ENCODE results near the gene TAAR1.
"Not testable (repeated sequence)": the region's sequence is repeated elsewhere in the genome, so short reads cannot be mapped to it uniquely, and the experiment has no call there.

TAAR1 gene

DNA sequence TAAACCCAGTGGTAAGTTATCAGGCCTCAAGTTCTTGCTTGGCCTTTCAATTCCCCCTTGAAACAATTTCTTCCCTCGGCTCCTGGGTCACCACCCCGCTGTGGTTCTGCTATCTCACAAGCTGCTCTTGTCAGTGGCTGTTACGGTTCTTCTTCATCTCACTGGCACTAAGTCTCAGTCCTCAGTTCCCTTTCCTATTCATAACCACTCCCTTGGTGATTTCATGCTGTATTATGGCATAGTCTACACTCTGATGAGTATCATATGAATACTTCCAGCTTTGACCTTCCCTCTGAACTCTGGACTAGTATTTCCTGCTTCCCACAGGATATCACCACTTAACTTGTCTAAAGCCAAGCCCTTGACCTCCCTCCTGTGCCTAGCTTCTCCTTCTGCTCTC, 7.9 kb downstream of the TAAR1 start:
- no peak for DNase-seq

DNA sequence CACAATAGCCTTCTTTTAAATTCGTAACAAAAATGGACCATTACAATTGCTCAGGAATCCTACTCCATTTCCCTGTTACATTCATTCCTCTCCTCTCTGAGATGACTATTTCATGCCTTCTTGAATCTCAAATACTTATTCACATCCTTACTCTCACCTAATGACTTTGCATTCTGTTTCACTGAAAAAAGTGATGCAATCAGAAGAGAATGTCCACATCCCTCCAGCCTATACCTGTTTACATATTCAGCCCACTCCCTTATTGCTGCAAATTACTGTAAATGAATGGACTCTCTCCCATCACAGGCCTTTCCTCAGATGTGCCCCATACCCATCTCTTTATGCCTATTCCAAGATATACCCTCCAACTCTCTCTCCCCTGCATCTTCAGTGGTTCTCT, 8.6 kb downstream of the TAAR1 start:
- no peak for DNase-seq

DNA sequence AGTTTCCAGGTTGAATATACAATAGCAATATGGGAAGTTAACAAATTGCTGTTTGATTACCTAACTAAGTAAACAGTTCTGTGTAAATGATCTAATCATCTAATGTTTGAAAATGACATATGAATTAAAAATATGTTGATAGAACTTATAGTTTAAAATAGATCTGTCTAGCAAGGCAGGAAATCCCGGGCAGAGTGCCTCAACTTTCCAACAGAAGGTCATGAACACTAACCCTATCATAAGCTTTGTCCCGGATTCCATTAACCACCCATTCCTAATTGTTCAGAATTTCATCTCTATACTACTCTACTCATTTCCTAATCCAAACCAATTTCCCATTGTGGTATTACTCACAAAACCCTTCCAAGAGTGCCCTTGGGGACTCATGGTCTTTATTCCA, 10.2 kb downstream of the TAAR1 start:
- no peak for DNase-seq

DNA sequence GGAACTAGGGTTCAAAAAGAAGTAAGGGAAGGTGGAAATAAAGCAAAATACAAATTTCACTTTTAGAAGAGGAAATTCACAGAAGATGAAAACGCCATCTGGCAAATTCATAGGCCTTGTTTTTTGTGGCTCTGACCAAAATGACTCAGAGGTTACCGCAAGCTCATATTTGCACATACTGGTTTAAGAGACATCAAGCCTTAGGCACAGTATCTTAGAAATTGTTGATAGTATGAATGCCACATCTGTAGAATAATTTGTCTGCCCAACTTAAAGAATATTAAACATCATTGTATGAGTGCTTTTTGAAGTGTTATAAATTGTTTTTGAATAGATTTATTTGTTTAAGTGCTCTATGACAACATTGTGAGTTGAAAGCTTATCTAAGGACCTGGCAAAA, 10.6 kb downstream of the TAAR1 start:
- DNase-seq: no peak

DNA sequence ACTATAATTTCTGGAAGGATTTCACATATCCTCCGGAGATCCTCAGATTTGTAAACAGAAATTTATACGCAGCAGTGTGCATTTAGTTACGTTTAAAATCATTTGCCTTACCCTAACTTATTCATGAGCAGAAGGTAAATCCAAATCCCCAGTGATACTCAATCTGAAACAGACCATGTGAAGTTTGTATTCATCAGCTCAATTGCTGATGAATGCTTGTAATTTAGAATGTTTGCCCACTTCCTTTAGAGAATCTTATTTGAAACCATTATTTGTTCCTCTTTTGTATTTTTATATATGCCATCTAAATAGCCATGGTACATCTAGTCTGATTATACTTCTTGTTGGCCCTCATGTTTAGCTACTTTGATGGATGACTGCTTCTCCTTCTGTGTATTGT, 15.4 kb downstream of the TAAR1 start:
- DNase-seq: no peak

DNA sequence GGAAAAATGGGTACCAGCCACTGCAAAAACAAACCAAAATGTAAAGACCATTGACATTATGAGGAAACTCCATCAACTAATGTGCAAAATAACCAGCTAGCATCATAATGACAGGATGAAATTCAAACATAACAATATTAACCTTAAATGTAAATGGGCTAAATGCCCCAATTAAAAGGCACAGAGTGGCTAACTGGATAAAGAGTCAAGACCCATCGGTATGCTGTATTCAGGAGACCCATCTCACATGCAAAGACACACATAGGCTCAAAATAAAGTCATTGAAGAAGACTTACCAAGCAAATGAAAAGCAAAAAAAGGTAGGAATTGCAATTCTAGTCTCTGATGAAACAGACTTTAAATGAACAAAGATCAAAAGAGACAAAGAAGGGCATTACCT, 21.8 kb downstream of the TAAR1 start:
- not testable (repeated sequence) for DNase-seq

DNA sequence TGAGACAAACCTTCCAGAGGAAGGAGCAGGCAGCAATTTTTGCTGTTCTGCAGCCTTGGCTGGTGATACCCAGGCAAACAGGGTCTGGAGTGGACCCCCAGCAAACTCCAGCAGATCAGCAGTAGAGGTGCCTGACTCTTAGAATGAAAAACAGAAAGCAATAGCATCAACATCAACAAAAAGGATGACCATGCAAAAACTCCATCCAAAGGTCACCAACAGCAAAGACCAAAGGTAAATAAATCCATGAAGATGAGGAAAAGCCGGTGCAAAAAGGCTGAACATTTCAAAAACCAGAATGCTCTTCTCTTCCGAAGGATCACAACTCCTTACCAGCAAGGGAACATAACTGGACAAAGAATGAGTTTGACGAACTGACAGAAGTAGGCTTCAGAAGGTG, 23.1 kb downstream of the TAAR1 start:
- DNase-seq: not testable (repeated sequence)

DNA sequence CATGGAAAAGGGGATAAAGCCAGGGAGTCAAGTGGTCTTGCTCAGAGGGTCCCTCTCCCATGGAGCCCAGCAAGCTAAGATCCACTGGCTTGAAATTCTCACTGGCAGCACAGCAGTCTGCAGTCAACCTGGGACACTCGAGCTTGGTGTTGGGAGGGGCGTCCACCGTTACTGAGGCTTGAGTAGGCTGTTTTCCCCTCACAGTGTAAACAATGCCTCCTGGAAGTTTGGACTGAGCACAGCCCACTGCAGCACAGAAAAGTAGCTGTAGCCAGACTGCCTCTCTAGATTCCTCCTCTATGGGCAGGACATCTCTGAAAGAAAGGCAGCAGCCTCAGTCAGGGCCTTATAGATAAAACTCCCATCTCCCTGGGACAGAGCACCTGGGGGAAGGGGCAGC, 23.7 kb downstream of the TAAR1 start:
- not testable (repeated sequence) for DNase-seq

DNA sequence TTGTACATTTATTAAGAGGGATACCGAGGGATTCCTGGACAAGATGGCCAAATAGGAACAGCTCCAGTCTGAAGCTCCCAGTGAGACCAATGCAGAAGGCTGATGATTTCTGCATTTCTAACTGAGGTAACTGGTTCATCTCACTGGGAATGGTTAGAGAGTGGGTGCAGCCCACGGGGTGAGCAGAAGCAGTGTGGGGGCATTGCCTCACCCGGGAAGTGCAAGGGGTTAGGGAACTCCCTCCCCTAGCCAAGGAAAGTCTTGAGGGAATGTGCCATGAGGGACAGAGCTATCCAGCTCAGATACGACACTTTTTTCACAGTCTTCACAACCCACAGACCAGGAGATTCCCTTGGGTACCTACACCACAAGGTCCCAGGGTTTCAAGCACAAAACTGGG, 24.2 kb downstream of the TAAR1 start:
- DNase-seq: no peak

DNA sequence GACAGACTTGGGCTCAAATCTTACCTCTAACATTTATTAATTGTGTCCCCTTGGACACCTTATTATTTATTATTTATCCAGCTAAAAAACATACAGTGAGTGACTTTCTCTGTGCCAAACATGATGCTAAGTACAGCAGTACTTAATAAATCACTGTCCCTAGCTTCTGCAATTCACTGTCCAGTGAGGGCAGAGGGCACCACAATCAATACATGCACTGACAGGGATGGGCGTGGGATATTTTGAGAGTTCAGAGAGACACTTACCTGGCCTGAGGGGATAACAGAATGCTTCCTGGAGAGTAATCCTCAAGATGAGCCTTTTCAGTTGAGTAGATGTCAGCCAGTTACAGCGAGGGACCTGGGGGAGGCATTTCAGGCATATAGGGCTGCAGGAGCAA, 25.6 kb downstream of the TAAR1 start:
- no peak for DNase-seq

DNA sequence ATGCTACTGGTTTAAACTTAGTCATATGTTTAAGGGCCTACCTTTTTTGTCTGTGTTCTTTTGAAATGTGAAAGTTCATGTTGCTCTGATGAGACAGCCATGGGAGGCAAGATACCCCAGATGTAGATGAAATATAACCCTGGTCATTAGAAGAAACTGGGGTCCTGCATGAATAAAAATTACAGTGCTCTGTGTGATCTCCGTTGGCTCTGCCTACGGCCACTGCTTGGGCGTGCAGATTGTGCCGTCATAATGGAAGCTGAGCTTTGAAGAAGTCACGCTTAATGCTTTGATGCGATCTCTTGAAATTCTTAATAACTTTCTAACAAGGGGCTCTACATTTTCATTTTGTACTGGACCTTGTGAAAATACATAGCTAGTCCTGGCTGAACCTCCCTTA, 34.8 kb downstream of the TAAR1 start, which contains the start of gene TAAR2:
TAAR2 (minus strand) TSS at position 101 of the 400 bp plus-strand sequence; CDS start at position 101, 0 bp downstream.
- no peak for DNase-seq

DNA sequence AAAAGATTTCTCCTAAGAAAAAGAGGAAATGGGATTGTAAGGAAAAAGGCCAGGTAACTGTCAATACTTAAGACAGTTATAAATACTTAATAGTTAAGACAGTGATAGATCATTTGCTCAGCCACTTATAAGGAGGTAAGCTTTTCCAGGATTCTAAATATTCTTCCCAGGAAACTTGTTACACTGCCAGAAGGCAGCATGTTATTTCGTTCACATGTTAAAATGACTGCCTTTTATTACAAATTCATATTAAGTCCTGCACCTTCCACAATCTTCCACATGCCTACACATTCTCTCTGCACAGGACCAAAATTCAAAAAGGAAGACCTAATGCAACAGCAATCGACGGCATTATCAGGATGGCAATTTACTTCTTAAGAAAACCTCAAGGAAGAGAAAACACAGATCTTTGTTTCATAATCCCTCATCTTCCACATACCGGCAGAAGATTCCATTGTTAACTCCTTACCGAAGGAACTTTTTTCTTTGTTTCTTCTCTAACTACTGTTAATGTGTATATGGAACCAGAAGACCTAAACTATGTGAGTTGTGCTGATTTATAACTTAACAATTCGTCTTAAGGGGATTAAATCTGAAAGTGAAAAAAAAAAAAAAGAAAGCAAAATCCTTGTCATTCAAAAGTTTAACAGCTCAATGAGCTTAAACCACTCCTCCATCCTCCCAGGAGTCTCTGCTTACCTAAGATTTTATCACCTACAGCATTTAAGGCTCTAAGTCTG, 35.7 kb downstream of the TAAR1 start:
- no peak for DNase-seq

DNA sequence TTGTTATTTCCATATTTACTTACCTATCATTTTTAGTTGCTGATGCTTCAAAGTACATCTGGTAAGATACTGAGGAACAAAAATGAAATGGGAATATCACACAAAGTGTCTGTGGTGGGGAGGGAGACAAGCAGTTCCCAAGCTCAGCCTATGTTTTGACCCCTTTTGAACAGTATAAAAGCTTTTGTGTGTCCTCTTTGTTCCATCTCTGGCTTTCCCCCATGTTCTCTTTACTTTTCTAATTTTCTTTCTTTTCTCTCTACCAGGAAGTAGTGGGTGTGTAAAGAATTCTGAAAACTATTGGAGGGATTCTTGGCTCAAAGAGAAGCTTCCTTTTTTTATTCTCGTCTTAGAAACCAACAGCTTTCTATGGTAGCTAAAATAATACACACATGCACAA, 42.3 kb downstream of the TAAR1 start:
- DNase-seq: no peak

DNA sequence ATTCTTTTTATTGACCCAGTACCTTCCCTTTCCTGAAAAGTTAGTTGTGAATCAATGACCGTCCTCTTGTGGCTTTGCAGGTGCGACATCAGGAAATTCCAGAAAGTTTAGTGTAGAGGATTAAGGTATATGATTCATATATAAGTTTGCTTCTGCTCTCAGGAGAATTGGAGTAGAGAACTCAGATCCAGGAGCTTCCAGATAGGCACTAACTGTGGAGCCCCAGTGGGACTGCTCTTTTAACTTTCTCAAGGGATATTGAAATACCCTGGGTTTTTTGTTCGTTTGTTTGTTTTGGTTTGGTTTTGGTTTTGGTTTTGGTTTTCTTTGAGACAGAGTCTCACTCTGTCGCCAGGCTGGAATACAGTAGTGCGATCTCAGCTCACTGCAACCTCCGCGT, 44.4 kb downstream of the TAAR1 start:
- no peak for DNase-seq

DNA sequence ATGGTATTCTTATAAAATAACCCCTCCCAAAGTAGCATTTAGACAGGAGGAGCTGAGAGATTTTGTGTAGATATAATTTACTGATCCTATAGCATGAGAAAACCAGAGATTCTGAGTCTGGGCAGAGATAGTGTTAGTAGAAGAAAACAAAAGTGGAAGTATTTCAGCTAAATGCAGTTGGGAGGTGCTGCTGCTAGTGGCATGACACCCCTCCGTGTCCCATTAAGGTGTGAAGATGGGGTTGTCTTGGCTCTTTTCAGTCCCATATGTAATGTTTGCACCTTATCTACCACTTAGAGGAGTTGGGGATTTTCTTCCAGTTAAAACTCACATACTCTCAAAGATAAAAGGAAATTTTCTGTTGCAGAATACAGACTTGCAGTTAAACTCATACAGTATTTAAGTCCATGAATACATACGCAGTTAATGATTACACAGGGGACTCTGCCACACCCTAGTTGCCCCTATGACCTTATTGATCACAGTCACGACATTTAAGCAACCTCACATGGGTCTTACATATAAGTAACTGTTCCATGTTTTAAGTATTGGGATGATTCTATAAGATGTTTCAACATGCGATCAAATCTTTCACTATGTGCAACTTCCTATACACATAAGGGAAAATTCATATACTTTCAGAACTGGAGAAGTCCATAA, 46.4 kb downstream of the TAAR1 start:
- DNase-seq: no peak

DNA sequence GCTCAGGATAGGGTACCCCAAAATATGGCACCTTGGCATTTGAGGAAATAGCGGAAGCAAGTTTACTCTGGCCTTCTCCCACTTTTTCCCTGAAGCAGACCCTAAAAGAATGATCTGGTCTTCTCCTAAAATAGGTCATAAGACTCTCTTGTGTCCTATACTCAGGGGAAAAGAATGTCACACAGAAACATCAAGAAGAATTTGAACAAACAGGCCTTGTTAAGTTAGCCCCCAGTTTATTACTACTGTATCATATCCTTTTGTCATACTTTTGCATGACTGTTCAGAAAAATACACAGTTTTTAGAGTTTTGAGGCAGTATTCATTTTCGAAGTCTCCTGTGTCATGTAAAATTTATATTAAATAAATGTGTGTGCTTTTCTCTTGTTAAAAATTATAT, 47.4 kb downstream of the TAAR1 start:
- DNase-seq: no peak

DNA sequence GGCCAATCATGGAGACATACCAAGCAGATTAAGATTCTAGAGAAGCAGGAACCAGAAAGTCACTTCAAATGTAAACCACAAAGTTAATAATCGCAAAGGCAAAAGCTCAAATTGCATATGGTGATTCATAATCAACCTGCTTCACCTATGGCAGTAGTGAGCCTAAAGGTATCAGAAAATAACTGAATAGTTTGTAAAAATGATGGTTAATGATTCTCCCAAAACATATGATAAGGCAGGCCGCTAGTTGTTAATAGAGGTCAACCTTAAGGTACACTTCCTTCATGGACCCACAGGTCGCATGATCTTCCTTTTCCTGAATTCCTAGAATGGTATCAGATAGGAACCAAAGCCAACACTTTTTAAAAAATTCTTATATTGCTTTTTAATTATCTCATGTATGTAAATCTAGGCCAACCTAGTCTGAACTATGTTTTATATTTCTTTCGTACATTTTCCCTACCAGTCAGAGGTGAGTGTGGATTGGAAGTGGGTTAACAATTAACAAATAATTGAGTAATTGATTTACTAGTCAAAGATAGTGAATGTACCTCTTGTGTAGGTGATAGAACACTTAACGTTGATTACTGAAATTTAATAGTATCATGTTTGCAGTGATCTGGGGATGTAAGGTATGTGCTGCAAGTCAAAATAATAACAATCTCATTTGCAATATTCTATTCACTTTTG, 51.3 kb downstream of the TAAR1 start:
- no peak for DNase-seq

DNA sequence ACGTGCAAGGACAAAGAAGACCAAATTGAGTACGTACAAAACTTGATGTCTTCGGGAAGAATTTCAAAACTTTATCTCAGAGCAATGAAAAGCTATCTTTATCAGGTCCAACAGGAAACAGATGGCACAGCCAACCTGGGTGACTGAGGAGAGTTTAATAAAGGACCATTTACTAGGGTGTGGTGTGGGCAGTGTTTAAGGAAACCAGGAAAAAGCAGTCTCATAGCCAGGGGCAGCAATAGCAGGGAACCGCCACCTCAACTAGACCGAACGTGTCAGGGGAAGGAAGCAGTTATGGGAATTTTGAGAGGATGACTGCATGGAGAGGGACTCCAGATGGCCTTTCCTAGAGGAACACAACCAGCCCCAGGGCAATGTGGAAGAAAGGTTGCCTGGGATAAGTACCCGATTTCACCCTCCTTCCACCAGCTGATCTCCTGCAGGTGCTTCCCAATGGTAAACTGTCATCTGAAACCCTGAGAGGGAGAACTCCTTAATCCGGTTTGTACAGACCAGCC, 54.3 kb downstream of the TAAR1 start:
- no peak for DNase-seq

DNA sequence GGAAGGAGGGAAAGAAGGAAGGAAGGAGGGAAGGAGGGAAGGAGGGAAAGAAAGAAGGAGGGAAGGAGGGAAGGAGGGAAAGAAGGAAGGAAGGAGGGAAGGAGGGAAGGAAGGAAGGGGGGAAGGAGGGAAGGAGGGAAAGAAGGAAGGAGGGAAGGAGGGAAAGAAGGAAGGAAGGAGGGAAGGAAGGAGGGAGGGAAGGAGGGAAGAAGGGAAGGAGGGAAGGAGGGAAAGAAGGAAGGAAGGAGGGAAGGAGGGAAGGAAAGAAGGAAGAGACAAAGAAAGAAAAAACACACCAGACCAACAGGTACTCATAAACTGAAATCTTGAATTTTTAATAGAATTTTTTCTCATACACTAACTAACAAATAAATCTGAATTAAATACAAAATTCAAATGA, 58.1 kb downstream of the TAAR1 start:
- DNase-seq: not testable (repeated sequence)

DNA sequence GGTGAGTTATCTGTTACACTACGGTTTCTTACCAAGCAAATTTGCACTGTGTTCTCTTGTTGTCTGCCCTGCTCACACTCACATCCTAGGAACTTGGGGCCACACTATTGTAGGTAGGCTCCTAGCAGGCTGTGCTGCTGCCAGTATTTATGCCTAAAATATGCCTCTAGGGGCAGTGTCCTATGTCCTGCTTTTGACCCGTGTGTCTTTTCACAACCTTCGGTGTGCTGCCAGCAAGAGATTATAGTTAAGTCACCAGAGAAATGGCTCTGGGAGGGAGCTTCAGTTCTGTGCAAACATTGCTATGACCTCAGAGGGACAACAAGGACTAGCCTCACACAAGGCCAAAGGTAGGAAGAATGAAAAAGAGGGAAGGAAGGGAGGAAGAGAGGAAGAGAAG, 60.5 kb downstream of the TAAR1 start:
- no peak for DNase-seq

DNA sequence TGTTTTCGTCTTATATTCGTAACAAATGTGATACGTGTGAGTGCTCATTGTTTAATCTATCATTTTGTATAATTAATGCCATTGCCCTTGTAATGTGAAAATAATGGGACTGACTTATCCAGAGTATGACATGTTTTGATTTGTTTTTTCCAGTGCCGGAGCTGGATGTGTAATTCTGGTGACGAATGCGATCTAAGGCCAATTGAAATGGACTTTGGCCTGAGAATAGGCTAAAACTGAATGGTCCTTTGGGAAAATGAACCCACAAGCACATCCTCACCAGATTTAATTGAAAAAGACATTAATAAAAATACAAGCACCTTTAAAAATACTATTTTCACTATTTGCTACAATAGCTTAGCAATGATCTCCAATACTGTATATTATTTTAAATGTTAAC, 62.8 kb downstream of the TAAR1 start:
- DNase-seq: no peak

All from activated CD4-positive, alpha-beta T cell treated with anti-CD3 and anti-CD28 coated beads for 48 hours (primary cell).